ENCODE measurements around the gene RBM41.
"Not testable (repeated sequence)": the region's sequence is repeated elsewhere in the genome, so short reads cannot be mapped to it uniquely, and the experiment has no call there.

Gene RBM41

DNA sequence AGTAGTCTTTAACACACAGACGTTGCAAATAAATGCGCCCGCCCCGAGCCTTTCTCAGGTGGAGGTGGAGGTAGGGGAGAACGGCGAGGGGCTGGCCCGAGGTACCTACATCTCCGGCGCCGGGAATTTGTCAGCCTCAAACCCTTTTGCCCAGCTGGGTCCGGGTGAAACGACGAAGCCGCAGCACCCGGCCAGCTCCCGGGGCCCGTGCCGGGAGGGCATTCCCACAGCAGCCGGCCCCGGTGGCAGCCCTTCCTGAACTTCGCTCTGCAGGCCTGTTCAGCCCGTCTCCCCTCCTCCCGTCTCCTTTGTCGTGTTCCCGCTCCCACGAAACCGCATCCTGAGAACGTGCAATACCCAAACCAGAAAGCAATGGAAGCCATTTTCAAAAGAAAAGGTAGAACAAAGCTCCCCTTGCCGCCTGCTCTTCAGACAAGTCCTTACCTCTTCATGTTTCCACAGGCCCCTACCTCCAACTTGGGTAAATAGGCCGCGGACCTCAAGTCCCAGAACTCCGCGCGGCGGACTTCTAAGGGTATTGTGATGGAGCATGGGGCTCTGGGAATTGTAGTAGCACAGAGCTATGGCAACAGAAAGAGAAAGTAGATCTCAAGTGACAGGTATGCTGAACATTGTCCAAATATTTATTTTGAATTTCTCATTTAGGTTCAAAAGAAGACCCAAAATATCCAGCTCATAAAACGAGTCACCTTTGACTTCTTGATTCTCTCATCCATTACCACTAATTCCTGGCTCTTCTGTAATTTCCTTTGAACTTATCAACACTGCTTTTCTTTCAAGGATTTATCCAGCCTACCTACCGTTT is at the start of gene RBM41:
Gene RBM41, minus strand, starts transcription at position 501 of the 826 bp plus-strand sequence. Its CDS starts 49 bp downstream, at position 452.
- DNase-seq (ENCODE audit: low spot score), result peak; percentile 54

DNA sequence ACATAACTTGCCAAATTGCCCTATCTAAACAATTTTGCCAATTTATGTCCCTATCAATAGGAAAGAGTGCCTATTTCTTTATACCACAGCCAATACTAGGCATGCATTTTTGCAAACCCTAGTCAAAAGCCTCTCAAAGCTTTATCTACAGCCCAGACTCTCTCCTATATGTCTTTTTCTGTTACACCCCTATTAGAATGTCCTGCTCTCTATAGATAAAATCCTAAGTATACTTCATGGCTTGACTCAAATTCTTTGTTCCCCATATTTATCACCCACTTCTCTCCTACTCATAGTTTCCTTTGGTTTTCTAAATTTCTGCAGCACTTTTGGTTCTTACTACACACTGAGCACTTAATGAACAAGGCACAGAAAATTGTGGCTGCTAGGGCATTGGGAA is 49.6 kb upstream of the RBM41 start:
- no peak for DNase-seq (ENCODE audit: low spot score)

DNA sequence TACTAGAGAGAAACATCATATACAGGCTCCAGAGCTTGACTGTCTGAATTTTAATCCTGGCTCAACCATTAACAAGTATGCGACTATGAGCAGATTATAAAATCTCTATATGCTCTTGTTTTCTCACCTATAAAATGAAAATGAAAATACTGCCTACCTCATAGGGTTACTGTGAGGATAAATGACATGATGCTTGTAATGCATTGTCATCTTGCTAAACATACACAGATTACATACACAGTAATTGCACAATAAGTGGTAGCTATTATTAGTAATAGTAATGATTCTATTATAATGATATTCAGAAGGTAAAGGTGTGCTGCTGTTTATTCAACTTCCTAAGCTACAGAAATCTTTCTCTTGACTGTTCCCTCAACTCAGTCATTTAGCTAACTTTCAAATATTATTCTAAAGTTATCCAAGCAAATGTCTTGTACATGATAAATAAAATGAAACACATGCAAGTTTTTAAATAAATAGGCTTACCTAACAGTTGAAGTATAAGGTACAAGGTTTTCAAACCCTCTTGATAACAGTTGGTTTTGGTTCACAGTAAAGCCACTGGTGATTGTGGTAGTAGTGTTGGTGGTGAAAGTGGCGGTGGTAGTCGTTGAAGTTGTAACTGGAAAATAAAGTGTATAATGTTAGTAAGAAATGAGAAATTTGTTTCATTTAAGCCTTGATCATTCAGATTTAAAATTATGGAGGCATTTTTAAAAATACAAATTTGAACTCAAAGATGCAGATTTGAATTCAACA is 48.7 kb upstream of the RBM41 start:
- DNase-seq (ENCODE audit: low spot score), result no peak

DNA sequence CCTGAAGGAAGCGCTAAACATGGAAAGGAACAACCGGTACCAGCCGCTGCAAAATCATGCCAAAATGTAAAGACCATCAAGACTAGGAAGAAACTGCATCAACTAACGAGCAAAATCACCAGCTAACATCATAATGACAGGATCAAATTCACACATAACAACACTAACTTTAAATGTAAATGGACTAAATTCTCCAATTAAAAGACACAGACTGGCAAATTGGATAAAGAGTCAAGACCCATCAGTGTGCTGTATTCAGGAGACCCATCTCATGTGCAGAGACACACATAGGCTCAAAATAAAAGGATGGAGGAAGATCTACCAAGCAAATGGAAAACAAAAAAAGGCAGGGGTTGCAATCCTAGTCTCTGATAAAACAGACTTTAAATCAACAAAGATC is 39.0 kb upstream of the RBM41 start:
- not testable (repeated sequence) for DNase-seq (ENCODE audit: low spot score)

DNA sequence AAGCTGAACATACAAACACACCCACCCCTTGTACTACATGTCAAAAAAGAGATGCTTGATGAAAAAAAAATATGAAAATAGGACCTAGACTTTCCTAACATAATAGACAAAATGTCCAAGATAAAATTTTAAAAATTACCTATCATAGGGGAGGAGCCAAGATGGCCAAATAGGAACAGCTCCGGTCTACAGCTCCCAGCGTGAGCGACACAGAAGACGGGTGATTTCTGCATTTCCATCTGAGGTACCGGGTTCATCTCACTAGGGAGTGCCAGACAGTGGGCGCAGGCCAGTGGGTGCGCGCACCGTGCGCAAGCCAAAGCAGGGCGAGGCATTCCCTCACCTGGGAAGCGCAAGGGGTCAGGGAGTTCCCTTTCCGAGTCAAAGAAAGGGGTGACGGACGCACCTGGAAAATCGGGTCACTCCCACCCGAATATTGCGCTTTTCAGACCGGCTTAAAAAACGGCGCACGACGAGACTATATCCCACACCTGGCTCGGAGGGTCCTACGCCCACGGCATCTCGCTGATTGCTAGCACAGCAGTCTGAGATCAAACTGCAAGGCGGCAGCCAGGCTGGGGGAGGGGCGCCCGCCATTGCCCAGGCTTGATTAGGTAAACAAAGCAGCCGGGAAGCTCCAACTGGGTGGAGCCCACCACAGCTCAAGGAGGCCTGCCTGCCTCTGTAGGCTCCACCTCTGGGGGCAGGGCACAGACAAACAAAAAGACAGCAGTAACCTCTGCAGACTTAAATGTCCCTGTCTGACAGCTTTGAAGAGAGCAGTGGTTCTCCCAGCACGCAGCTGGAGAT is 37.2 kb upstream of the RBM41 start:
- DNase-seq (ENCODE audit: low spot score), result not testable (repeated sequence)

DNA sequence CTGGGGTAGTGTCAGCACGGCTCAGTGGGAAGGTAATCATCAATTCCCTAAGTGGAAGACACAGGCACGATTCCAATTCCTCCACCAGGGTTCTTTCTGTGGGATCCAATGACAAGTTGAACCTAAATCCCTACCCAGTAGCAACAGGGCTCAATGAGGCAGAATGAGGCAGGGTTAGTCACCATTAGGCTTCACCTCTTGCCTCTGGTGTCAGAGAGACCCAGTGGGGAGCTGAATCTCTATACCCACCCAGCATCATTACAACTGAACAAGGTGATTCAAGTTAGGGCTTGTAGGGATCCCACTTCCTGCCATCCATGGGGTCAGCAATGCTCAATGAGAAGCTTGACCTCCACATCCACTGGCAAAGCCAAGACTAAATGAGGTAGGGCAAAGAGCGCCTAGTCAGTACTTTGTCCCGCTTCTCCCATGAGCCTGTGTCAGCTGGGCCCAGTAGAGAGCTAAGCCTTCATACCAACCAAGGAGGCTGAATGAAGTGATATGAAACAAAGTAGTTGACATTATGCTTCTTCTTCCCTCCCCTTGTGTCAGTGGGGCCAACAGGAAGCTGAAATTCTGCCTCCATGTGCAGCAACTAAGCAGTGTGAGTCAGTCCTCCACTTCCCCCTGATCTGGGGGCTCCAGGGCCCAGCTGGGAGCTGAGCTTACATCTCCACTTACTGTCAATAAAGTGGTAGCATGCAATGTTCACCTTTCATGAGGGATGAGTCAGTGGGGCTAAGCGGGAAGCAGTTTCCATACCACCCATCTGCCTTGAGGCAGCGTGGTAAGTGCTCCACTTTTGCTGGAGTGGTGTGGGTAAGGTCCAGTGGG is 36.4 kb upstream of the RBM41 start:
- DNase-seq (ENCODE audit: low spot score), result no peak

DNA sequence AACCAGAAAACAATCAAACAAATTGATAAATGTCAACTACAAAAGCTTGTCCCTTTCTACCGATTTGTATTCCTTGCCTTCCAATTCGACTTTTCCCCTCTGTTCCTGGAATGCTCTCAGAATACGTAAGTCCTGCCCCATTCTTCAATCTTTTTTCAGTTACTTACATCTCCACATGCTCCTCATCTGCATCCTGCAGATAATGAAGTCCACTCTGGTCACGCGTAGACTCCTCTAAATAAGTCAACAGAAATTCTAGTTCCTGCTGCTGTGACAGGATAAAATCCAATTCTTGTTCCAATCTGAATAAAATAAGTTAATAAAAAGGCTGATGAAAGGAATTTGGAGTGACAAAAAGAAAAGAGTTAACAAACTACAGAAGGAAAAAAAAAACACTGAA is 34.4 kb upstream of the RBM41 start:
- no peak for DNase-seq (ENCODE audit: low spot score)

DNA sequence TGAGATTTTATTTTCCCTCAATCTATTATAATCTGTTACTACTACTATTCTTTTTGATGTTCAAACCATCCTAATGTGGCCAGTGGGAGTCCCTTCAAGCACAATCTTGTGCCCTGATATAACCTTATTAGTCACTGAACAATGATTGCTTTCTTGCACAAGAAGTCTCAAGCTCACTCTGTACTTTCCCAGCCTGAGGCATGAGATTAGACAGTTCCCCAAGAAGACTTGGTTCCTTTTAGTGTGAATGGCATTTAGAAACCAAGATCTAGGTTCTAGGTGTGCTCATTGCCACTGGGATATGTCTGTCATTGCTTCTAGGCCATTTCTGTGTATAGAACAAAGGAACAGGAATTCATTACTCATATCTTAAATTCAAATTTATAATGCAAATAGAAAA is 28.0 kb upstream of the RBM41 start:
- no peak for DNase-seq (ENCODE audit: low spot score)

DNA sequence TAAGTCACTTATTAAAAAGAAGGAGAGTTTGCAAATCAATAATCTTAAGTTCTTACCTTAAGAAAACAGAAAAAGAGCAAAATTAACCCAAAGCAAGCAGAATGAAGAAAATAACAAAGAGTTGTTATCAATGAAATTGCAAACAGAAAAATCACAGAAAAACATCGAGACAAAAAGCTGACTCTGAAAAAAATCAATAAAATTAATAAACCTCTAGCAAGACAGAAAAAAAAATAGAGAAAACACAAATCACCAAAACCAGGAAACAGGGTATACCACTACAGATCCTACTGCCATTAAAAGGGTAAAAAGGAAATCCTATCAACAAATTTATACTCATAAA is 17.3 kb upstream of the RBM41 start:
- DNase-seq (ENCODE audit: low spot score), result no peak

DNA sequence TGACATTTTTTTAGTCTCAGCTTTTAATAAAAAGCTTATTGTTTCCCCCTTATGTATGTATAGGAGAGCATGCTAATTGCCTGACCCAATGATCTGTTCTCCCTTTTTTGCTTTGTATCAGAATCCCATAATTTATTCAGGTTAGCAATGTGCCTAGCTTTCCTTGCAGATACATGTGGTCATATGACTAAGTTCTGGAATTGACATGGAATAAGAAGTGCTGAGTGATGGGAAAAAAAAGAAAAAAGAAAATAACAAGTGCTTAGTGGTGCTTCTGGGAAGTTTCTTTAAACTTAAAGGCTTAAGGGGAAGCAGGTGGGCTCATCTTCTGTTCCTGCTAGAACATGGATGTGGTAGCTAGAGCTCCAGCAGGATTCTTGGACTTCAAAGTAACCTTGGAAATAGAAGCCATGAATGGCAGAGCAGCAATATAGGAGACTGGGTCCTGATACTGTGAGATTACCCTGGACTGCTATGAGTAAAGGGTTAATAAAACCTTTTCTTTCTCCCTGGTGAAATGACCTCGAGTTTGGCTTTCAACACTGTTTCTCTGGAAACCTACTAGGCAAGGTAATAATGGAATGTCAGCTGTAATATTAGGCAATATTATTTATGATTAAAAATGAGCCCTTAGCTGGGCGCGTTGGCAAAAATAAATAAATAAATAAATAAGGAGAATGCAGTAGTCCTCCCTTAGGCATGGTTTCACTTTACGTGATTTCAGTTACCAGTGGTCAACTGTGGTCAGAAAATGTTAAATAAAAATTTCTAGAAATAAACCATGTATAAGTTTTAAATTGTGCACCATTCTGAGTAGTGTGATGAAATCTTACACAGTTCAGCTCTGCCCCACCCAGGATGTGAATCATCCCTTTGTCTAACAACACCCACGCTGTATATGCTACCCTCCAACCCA is 16.7 kb upstream of the RBM41 start:
- peak; percentile 13 for DNase-seq (ENCODE audit: low spot score)

DNA sequence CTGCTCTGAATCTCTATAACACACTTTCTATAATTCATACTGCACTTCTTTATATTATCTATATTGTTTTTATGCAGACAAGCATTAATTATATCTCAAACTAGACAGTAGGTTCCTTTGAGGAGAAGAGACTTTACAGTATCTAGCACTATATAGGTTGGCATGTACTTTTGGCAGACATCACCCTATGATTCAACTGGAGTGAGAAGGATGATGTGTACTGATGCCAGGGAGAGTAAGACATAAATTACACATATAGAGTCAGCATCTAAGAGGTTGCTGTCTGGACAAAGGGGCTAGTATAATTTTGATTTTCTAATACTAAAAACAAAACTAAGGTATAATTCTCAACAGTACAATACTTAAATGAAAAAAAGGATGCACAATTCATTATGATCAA is 5.1 kb upstream of the RBM41 start:
- no peak for DNase-seq (ENCODE audit: low spot score)

DNA sequence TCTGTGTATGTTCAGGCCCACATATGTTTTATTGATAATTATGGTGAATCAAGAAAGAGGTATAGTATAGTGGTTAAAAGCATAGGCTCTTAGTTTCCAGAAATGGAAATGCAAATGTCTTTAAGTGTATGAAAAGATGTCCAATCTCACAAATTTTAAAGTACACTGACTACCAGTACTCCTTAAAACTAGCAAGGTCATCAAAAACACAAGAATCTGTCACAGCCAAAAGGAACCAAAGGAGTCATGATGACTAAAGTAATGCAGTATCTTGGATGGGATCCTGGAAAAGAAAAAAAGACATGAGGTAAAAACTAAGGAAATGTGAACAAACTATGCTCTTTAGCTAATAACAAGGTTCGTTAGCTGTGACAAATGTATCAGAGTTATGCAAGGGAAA is 661 bp upstream of the RBM41 start:
- no peak for DNase-seq (ENCODE audit: low spot score)

DNA sequence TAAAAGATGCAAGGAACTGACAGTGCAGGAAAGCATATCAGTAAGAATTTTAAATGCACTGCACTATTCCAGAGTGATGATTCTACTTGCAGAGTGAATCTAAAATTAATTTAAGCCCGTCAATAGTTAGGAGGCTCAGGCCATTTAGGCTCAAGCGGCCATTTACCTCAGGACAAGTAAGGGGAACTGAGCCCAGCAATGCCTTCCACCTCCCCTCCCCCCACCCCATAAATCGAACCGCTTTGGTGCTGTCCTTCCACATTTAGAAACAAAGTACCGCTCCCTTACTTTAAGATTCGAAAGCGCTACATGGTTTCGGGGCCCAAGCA is 665 bp downstream of the RBM41 start:
- peak; percentile 7 for DNase-seq (ENCODE audit: low spot score)

DNA sequence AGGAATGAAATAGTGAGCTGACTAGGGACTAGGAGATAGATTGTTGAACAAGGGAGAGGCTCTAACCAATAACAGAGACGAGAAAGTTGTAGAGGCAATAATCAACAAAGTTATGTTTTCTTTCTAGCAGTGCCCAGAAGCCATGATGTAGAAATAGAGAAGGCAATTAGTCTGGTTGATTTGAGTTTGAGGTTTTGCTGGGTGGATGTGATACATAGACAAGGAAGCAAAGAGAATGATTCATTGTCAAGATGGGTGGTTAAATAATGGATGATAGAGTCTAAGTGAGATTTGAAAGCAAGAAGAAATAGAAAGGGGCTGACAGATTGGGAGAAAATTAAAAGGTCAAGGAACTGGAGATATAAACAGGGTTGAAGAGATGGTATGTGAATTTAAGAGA is 11.2 kb downstream of the RBM41 start:
- no peak for DNase-seq (ENCODE audit: low spot score)

DNA sequence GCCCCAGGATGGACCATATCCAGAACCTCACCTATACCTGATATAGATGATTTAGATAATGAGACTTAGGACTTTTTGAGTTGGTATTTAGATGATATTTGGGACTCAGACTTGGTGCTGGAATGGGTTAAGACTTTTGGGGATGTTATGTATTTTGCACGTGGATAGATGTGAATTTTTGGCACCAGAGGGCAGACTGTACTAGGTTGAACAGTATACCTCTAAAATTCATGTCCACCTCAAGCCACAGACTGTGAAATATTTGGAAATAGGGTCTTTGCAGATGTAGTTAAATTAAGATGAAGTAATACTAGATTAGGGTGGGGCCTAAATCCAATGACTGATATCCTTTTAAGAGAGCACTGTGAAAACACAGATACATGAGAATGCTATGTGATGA is 15.6 kb downstream of the RBM41 start:
- no peak for DNase-seq (ENCODE audit: low spot score)

DNA sequence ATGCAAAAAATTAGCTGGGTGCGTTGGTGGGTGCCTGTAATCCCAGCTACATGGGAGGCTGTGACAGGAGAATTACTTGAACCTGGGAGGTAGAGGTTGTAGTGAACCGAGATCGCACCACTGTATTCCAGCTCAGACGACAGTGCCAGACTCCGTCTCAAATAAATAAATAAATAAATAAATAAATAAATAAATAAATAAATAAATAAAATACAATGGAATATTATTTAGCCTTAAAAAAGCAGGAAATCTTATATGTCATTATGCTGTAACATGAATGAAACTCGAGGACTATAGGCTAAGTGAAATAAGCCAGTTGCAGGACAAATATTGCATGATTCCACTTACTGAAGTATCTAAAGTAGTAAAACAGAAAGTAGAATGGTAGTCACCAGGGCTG is 42.5 kb downstream of the RBM41 start:
- DNase-seq (ENCODE audit: low spot score), result no peak

DNA sequence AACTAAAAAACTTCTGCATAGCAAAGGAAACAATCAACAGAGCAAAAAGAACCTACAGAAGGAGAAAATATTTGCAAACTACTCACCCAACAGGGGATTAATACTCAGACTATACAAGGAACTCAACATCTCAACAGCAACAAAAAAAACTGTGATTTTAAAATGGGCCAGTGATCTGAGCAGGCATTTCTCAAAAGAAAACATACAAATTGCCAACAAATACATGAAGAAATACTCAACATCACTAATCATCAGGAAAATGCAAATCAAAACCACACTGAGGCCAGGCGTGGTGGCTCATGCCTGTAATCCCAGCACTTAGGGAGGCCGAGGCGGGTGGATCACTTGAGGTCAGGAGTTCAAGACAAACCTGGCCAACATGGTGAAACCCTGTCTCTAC is 60.9 kb downstream of the RBM41 start:
- DNase-seq (ENCODE audit: low spot score), result not testable (repeated sequence)

DNA sequence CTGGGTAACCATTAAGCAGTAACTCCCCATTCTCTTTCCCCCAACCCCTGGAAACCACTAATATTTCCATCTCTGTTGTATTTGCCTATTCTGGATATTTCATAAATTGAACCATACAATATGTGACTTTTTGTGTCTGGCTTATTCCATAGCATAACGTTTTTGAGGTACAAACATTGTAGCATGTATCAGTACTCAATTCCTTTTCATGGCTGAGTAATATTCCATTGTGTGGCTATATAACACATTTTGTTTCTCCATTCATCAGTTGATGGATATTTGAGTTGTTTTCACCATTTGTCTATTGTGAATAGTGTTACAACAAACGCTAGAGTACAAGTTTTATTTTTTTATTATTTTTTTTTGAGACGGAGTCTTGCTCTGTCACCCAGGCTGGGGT is 63.6 kb downstream of the RBM41 start:
- DNase-seq (ENCODE audit: low spot score), result no peak

DNA sequence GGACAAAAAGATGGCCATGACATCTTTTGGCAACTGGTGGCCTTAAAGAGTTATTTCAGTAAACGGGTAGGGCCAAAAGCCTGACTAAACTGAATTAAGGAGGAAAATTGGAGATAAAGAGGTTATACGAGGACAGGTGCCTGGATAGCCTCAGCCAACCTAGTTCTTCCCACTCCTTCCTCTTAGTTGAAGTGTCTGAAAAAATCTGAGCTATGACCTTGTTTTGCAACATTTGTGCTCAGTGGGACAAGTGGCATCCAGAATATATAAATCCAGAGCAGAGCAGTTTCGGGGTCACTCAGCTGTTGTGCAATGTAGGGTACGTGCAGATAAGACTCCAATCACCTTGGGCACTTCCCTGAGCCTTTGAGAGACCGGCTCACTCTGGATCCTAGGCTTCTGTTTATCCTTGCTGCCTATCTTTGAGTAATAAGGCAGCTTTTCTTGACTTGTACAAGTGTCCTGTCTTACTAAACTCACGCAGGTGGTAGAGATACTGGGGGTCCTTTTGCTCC is 68.4 kb downstream of the RBM41 start:
- DNase-seq (ENCODE audit: low spot score), result no peak

DNA sequence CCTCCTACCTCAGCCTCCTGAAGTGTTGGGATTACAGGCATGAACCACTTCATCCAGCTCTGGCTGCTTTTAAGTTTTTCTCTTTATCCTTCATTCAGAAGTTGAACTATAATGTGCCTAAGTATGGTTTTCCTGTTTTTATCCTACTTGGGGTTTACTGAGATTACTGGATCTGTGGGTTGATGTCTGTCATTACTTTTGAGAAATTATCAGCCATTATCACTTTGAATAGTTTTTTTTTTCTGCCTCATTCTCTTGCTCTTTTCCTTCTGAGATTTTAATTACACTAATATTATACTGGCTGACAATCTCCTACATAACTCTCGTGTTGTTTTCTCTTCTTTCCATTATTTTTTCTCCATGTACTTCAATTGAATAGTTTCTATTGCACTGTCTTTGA is 71.0 kb downstream of the RBM41 start:
- no peak for DNase-seq (ENCODE audit: low spot score)

DNA sequence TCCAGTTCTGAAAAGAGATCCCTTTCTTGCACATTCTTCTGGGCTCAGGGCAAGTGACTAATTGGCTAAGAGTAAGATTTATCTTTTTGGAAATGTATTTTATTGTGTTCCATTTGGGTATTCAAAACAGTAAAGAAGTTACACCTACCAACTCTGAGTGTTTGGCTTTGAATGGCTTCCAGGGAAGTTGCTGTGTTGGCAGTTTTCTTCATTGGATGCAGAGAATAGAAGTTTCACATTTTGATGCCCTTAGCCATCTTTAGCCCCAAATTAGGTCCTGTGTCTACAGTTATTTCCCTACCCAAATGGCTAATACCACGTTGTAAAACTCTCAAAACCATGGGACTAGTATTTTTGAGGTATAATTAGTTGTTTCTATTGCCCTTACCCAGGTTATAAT is 88.9 kb downstream of the RBM41 start:
- DNase-seq (ENCODE audit: low spot score), result no peak

Data from GM03348 (cell line).